Measurements from ENCODE around the gene DARS1.

Gene DARS1

DNA sequence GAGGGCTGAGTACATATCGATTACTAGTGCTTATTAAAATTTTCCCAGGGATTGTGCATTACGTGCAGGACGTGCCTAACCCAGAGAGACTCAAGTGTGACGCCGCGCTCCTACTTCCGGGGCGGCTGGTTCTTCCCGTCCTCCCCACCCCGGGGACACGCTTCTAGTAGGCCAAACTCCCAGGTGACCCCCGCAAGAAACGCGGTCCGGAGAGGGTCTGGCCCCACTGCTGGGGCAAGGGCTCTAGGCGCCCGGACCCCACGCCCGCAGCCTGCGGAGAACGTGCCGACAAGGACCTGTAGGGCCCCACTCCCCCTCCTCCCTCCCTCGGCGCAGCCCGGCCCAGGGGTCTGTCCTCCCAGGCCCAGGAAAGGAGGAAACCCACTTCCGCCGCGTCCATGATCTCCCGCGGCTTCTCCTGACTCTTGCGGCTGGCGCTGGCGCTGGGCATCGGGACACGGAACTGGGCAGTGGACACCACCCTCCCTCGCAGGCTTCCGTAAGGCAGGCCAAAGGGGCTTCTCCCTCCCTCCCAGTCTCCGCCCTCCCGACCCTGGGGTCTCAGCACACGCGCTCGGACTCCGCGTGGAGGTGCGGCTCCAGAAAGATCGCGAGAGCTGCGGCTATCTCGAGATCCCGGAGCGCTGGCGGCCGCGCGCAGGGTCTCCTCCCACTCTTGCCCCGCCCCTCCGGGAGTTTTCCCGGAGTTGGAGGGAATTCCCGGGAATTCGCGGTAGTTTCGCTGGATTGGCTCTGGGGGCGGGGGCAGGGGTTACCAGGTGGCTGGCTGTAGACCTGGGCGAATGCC lies at the start of gene DARS1:
Gene DARS1, minus strand, starts transcription at position 609 of the 808 bp plus-strand sequence. Its CDS starts 158 bp downstream, at position 451.
- DNase-seq (ENCODE audit: low read depth in 2 of 3, low spot score in 2 of 3), result peak; percentile 75 to 86 (median 77)

DNA sequence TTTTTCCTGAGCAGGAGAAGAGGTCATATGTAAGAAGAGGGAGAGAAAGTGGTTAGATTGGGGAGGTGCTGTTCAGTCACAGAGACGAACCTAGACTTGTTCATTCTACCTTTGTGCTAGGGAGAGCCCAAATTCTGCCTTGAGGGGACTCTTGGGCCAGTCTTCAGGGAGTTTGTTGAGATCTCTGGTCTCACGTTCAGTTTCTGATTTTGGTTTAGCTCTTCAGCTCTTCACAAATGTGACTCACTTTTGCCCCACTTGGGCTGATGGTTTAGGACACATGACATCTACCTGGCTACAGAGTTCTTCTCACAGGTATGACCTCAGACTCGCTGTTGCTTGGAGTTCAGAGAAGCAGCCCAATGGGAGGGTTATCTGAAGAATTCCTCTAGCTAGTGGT lies 49.2 kb upstream of the DARS1 start:
- DNase-seq (ENCODE audit: low read depth in 2 of 3, low spot score in 2 of 3), result no peak

- no peak for DNase-seq (ENCODE audit: low read depth in 2 of 3, low spot score in 2 of 3)
These were observed 47.5 kb upstream of the DARS1 start for GRCh38 chr2:136032817-136033535.

- no peak for DNase-seq (ENCODE audit: low read depth in 2 of 3, low spot score in 2 of 3)
These were observed 46.8 kb upstream of the DARS1 start for GRCh38 chr2:136032192-136032591.

- no peak for DNase-seq (ENCODE audit: low read depth in 2 of 3, low spot score in 2 of 3)
These were observed 46.3 kb upstream of the DARS1 start for GRCh38 chr2:136031711-136032110.

- DNase-seq (ENCODE audit: low read depth in 2 of 3, low spot score in 2 of 3), result no peak
These were observed 45.0 kb upstream of the DARS1 start for GRCh38 chr2:136030406-136030805.

DNA sequence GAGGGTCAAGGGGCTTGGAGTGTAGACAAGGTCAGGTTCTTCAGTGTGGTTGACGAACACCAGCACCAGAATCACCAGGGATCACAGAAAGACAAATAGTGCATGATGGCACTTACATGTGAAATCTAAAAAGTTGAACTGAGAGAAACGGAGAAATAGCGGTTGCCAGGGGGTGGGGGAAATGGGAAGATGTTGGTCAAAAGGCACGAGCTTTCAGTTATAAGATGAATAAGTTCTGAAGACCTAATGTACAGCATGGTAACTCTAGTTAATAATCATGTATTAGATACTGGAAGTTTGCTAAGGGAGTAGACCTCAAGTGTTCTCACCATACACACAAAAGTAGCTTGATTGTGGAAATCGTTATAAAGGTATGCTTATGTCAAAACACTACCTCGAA lies 43.7 kb upstream of the DARS1 start:
- no peak for DNase-seq (ENCODE audit: low read depth in 2 of 3, low spot score in 2 of 3)

- no peak for DNase-seq (ENCODE audit: low read depth in 2 of 3, low spot score in 2 of 3)
These were observed 42.6 kb upstream of the DARS1 start for GRCh38 chr2:136028001-136028400.

DNA sequence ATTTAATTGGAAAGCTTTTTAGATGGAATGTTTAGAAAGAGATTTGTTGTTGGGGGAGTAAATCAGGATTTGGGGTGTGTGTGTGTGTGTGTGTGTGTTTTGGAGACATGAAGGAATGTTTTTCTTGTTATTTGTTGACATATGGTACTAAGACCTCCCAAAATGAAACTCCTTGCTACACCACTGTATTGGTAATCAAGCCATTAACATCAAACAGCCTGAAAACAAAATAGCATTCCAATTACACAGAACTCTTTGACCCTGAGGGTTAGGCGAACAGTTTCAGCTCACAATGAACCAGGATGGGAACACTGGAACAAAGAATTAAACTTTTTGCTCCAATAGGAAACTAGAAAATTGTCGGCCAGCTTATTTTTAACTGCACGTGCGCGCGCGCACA lies 41.7 kb upstream of the DARS1 start:
- DNase-seq (ENCODE audit: low read depth in 2 of 3, low spot score in 2 of 3), result no peak

DNA sequence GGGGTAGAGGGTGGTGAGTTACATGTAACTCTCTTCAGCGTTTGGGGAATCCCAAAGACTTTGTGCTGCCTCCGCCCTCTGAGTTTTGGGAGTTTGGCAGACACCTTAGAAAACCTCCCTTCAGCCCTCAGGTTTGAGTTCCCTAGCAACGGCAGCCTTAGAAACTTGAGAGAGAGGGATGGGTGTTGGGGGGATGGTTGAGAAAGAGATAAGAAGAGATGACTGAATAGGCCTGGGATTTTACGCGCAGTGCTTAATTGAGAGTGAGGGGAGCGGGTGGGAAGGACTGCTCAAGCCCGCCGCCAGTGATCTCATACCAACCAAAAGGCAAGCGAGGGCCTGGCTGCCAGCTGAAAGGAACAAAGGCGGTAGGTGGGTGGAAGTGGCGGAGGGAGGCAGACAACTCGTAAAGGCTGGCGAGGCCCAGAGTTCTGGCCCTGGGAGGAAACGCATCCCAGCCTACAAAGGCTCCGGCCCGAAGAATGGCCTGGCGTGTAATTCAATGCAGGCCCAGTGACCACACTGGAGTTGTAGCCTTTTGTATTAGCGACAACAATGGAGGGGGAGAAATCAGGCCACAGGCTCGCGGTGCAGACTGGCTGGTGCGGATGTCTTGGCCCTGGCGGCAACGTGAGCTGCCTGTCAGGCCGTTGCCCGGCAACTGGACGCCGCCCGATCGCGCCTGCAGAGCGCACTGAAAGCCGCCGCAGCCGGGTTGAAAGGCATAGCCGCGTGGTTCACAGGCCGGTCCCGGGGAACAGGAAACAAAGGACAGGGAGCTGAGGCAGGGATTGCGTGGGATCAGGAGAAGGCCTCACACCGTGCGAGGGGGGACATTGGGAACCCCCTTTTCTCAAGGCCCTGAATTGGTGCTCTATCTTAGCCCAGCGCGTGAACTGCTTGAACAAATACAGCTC lies 39.9 kb upstream of the DARS1 start:
- DNase-seq (ENCODE audit: low read depth in 2 of 3, low spot score in 2 of 3), result peak in 1 of 3 experiments; percentile 12

DNA sequence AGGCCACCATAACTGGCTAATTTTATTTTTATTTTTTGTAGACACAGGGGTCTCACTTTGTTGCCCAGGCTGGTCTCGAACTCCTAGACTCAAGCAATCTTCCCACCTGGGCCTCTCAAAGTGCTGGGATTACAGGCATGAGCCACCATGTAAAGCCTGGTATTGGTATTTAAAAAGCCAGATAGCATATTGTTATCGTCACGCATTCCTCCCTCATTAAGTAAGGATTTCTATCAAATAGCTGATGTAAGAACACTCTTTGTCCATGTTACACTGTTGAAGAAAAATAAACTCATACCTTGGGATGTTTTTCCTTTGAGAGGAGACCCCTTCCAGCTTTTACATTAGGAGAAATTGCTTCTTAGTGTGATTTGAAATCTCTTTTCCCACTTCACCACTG lies 39.2 kb upstream of the DARS1 start:
- DNase-seq (ENCODE audit: low read depth in 2 of 3, low spot score in 2 of 3), result no peak

- no peak for DNase-seq (ENCODE audit: low read depth in 2 of 3, low spot score in 2 of 3)
These were observed 38.8 kb upstream of the DARS1 start for GRCh38 chr2:136024185-136024584.

DNA sequence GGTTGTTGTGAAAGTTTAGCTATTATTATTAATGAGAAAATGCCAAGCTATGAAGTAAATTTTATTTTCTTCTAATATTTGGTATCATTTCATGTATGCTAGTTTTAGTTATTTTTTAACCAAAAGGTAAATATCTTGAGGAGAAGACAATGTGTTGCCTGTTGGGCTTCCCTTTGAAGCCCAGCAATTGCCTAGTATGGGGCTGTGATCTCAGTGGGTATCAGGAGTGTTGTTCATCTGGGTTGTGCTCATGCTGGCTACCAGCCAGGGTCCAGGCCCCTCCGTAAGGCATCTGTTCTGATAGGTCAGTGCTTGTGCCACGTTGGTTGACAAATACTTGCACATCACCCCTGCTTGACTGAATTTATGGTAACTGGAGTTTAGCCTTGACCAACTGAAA lies 38.0 kb upstream of the DARS1 start:
- DNase-seq (ENCODE audit: low read depth in 2 of 3, low spot score in 2 of 3), result no peak

- DNase-seq (ENCODE audit: low read depth in 2 of 3, low spot score in 2 of 3), result no peak
These were observed 37.1 kb upstream of the DARS1 start for GRCh38 chr2:136022396-136023146.

DNA sequence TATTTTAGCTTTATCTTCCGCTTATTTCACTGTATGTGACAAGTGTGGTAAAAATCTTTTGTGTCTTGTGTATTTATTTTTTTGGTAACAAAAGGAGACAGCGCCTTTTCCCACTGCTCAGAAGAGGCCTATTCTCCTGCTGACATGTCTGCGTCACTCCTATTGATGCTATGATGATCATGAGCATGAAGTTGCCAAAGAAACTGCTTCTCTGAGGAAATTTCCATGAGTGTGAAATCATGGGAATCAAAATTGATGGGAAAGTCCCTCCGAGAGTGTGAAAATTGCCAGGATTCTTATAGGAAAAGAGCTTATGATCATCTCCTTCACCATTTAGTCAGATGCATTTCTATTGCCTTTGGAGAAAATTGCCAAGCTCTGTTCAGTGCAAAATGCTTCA lies 36.5 kb upstream of the DARS1 start:
- no peak for DNase-seq (ENCODE audit: low read depth in 2 of 3, low spot score in 2 of 3)

DNA sequence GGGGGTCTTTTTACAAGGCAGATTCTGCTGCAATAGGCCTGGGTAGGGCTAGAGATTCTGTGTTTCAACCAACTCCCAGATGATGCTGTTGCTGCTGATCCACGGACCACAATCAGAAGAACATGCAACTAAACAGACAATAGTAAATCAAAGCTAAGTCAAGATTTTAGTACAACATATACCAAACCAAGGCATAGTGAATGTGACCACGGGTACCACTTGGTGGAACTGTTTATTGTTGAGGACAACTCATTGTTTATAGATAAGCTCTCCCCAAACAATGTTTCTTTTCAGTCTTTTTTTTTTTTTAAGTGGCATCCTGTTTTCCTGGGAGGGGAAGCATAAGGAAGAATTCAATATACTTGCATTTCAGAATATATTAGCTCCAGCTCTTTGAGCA lies 36.0 kb upstream of the DARS1 start:
- no peak for DNase-seq (ENCODE audit: low read depth in 2 of 3, low spot score in 2 of 3)

- no peak for DNase-seq (ENCODE audit: low read depth in 2 of 3, low spot score in 2 of 3)
These were observed 35.4 kb upstream of the DARS1 start for GRCh38 chr2:136020831-136021230.

- DNase-seq (ENCODE audit: low read depth in 2 of 3, low spot score in 2 of 3), result no peak
These were observed 34.4 kb upstream of the DARS1 start for GRCh38 chr2:136019825-136020224.

DNA sequence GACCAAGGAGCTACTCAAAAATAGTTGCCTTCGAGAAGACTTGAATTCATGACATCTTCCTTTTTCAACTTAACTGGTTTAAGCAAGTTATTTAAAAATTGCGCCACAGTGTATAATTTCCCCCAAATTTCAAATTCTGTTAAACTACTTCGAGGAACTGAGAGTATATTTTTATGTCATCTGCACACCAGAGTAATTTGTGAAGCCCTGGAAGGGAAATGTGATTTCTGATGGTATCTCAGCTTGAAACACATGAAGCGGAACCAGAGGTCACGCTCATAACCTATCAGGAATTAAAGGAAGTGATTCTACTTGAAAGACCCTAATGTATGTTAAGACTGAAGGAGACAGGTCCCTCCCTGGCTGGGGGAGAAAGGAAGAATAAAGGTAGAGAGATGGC lies 33.9 kb upstream of the DARS1 start:
- DNase-seq (ENCODE audit: low read depth in 2 of 3, low spot score in 2 of 3), result no peak

DNA sequence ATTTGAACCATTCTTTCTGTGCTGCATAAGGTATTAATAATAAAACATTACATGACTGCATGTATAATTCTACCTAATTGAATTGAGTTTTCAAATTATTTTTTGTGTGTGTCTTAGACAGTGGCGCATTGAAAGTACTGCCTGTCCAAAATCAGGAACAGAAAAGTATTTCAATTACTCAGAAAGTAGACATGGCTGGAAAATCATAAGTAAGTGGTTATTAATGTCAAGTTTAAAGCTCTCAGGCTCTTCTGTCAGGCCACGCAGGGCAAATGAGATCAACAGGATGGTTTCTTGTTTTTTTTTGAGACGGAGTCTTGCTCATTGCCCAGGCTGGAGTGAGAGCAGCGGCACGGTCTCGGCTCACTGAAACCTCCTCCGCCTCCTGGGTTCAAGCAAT lies 32.4 kb upstream of the DARS1 start:
- DNase-seq (ENCODE audit: low read depth in 2 of 3, low spot score in 2 of 3), result no peak

- DNase-seq (ENCODE audit: low read depth in 2 of 3, low spot score in 2 of 3), result no peak
These were observed 31.4 kb upstream of the DARS1 start for GRCh38 chr2:136016836-136017235.
